NCI-H446 treated with DMSO at 0.1 percent for 48 hours (cell line): ENCODE results near the gene SEMA4G.
"Not testable (repeated sequence)": the region's sequence is repeated elsewhere in the genome, so short reads cannot be mapped to it uniquely, and the experiment has no call there.

Experiments
- DNase-seq: peaks from one replicate; lab custom pipeline; 2025; lab: John Stamatoyannopoulos, UW

The SEMA4G gene

GRCh38 chr10:100970914-100971811, 1.9 kb downstream of the SEMA4G start:
- no peak for DNase-seq

DNA sequence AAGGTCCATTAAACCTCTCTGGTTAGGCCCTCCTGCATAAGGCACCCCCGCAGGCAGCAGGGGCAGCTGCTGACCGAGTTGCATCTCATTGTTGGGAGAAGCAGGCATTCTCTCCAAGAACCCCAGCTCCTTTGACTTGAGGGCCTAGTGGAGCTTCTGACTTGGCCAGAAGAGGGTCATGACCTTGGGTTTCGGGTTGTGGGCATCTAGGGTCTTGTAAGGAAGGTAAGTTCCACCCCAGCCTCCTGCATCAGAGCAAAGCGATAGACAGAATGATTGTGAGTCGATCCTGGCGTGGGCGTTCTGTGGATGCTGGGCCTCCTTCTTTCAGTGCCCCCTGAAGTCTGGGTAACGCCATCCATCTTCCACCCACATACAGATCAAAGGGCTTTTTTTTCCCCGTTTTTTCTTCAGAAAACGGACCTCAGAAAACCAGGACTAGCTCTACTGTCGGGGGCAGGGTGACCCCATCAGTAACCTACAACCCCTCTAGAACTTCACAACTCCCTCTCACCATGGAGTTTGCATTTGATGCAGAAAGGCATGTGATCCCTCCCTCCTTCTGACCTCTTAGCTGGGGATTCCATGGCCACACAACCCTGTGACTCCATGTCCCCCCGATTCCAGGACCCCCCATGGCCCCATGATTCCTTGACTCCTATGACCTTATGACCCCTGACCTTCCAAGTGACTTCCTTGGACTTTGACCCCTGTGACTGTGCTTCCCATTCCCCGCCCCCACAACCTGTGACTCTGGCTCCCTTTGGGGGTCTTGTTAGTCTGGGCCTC, 3.0 kb downstream of the SEMA4G start:
- DNase-seq: no peak

DNA sequence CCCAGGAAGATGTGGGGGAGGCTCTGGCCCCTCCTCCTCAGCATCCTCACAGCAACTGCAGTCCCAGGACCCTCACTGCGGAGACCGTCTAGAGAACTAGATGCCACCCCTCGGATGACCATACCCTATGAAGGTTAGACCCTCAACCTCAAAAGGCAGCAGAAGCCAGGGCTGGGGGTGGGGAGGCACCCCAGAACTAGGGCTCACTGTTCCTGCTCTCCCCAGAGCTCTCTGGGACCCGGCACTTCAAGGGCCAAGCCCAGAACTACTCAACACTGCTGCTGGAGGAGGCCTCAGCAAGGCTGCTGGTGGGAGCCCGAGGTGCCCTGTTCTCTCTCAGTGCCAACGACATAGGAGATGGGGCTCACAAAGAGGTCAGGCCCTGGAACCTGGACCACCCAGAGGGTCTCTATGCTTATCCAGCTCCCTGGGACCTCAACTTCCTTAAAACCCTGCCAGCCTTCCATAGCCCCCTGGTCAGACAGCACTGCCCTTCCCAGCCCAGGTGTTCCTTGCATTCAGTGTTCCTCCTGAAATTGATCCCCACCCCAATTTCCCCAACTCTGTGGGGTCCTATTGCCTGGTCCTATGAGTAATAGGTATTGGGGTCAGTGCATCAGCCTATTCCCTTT, 3.7 kb downstream of the SEMA4G start:
- no peak for DNase-seq

- not testable (repeated sequence) for DNase-seq
Measured at GRCh38 chr10:100975397-100975796, 6.1 kb downstream of the SEMA4G start.

GRCh38 chr10:100976906-100977305, 7.6 kb downstream of the SEMA4G start:
- no peak for DNase-seq

- DNase-seq: no peak
Measured at GRCh38 chr10:100977436-100977835, 8.1 kb downstream of the SEMA4G start.

DNA sequence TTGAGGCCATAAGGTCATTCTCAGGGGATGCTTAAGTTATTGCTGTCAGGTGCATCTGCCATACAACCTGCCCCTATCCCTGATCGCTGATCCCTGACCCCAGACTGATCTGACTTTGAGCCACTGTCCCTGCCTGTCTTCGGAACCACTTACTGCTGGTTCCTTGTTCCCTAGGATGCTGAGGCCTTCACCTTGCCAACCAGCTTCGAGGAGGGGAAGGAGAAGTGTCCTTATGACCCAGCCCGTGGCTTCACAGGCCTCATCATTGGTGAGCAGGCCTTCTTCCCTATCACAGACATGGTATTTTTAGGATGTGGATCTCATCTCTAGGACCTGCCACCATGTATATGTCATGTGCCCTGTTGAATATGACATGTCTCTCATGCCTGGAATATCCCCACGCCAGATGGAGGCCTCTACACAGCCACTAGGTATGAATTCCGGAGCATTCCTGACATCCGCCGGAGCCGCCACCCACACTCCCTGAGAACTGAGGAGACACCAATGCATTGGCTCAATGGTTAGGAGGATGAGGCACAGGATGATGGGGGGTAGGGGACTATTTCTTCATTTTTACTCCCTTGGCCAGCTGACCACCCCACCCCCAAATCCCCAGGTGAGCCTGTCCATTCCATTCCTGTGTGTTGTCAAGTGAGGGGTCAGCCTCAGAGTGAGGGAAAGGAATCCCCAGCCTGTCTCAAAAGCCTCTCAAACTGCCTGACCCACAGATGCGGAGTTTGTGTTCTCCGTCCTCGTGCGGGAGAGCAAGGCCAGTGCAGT, 9.0 kb downstream of the SEMA4G start:
- DNase-seq: no peak

DNA sequence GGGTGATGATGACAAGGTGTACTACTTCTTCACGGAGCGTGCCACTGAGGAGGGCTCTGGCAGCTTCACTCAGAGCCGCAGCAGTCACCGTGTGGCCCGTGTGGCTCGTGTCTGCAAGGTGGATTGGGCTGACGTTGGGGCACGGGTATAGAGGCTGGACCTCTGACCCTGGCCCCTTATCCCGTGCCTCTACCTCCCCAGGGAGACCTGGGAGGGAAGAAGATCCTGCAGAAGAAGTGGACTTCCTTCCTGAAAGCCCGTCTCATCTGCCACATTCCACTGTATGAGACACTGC, 9.5 kb downstream of the SEMA4G start:
- DNase-seq: no peak

DNA sequence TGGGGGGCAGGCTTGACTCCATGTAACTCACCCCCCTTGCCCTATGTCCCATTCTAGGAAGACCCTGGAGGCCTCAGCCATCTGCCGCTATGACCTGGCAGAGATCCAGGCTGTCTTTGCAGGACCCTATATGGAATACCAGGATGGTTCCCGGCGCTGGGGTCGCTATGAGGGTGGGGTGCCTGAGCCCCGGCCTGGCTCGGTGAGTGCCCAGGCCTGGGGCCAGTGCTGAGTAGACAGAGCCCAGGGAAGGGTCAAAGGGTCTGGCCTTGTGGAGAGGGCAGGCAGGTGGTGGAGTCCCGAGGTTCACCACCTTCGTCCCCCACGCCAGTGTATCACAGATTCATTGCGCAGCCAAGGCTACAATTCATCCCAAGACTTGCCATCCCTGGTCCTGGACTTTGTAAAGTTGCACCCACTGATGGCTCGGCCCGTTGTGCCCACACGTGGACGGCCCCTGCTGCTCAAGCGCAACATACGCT, 10.5 kb downstream of the SEMA4G start:
- DNase-seq: no peak

DNA sequence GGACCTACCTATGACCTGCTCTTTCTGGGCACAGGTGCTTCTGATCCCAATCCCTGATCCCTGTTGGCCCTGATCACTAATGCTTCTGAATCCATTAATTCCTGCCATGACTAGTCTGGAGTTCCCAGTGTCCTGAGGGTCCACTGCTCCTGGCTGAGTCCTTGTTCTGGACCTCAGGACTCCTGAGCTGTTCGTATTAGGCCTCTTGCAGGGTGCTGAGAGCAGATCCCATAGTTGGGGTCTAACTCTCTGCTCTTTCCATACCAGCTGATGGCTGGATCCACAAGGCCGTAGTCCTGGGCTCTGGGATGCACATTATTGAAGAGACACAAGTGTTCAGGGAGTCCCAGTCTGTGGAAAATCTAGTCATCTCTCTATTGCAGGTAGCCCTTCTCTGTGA, 11.0 kb downstream of the SEMA4G start:
- DNase-seq: no peak

GRCh38 chr10:100980711-100981110, 11.4 kb downstream of the SEMA4G start:
- no peak for DNase-seq

- DNase-seq: no peak
Measured at GRCh38 chr10:100981178-100981772, 12.0 kb downstream of the SEMA4G start.

GRCh38 chr10:100982916-100983830, 13.9 kb downstream of the SEMA4G start:
- DNase-seq: no peak

- DNase-seq: no peak
Measured at GRCh38 chr10:100983868-100984671, 14.8 kb downstream of the SEMA4G start.

DNA sequence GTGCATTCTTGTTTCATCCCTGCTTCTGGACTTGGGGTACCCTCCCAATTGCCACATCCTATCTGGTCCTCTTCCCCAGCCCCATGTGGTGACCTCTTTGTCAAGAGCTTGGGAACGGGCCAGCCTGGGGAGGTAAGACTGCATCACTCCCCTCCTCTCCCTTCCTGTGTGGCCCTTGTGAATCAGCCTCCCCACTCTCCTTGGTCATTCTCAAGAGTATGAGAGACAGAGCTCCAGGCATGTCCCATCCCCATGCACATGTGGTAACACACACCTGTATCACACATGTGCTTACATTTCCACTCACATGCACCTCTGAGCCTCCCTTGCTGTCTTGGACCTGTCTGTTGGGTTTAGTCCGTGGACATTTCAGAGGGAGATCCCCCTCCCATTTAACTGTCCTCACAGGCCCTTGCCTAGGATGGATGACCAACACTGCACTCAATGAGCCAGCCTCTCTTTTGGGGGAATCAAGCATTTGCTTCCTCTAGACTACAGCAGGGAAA, 15.4 kb downstream of the SEMA4G start:
- no peak for DNase-seq

DNA sequence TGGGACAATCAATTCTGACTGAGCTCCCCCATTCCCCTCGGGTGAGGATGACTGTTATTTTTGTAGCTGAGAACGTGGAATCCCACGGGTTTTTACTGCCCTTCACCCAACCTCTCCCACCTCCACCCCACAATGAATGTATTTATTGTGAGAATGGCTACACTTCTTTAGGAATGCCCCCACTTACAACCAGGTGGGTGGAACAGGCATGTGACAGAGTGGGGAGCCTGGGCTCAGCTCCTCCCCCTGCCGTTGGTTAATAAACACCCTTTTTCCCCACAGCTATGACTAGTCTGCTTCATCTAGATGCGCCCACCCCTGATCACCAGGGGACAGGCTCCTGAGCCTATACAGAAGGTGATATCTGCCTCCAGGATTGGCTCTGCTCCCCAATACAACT, 16.0 kb downstream of the SEMA4G start:
- DNase-seq: no peak

GRCh38 chr10:100986623-100986951, 17.3 kb downstream of the SEMA4G start:
- DNase-seq: no peak

DNA sequence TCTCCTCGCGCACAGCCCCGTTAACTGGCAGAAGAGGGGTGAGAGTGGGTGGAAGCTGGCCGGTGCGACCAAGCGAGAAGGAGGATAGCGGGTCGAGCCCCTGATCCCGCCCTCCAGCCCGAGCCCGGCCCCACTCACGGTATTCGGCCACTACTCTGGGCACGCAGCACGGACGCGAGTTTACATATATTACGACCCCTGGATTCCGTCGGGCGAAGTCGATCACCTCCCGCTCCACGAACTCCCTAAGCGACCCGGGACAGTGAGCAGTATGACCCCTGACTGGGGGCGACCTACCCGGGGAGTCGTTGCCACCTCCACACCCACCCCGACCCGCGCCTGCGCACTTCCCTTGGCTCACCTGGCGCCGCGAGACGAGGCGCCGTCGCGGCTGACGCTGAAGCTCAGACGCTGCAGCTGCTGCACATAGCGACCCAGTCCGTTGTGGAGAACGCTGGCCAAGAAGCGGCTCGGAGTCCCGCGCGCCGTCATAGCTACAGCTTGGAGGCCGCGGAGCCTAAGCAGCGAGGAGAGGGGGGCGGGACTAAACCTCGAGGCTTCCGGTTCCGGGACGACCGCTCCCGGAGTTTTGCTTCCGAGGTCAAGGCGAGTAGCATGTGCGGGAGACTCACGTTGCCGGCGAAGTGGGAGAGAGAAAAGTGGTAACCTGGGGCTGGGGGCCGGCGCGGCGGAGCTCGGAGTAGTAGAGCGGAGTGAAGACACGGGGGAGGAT, 17.8 kb downstream of the SEMA4G start, which contains the start of the genes MRPL43 and TWNK:
MRPL43 (minus strand) TSS at position 546 of the 733 bp plus-strand sequence; CDS start at position 492, 54 bp downstream.
TWNK (plus strand) TSS at position 592 of the 733 bp plus-strand sequence. CDS start 668 bp downstream, outside the sequence.
- DNase-seq: peak; percentile 21

GRCh38 chr10:100987685-100988049, 18.4 kb downstream of the SEMA4G start:
- no peak for DNase-seq
